ENCODE measurements around the gene VWF. TPM values are rescaled to one million over a fixed set of nuclear protein-coding genes. Genes with fewer than 3 reads are reported as not detected.

VWF gene
- total RNA-seq, 4 donors from 2014 or later = 21.1 to 92.5 (median 49.7) TPM

- Histone ChIP-seq H3K4me1 (peaks cover 40 to 83% (median 53%) of the 10 kb centered on the region in 3 donors), H3K9me3 (no peaks in the 10 kb centered on the region), H3K27me3 (no peaks in the 10 kb centered on the region), H3K36me3 (no peaks in the 10 kb centered on the region), H3K27ac (peak overlapping the region in 3 of 4 donors; percentile 34 to 48 (median 42)), H3K4me3 (peak overlapping the region in 2 of 4 donors; percentile 20 to 49)
- WGBS, 2 donors = 37 to 46% methylated on average over 9 to 11 of the region's 31 CpGs
- TF ChIP-seq CTCF (IDR thresholded peaks at IDR 0.05) (no peak), POLR2A (IDR thresholded peaks at IDR 0.05) (no peak)
- no peak for DNase-seq
- intact Hi-C loops (cut with DNase I) = no loop called here
Measured at GRCh38 chr12:6074979-6075585, 49.4 kb downstream of the VWF start.

DNA sequence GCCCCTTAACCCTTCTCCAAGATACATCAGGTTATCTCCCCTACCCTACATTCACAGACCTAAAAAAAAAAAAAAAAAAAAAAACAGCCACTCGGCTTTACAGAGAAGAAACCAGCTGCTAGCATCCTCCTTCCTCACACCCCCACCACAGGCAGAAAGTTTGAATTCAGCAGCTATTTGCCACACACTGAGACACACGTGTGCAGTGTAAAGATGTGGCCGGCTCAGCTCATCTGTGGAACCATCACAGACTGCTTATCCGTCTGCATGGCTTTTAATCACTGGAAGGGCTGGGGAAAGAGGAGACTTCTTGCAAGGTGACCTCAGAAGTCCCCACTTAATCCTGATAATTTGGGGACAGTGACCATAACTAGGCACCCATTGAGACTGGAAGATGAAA is 50.0 kb downstream of the VWF start:
- Histone ChIP-seq H3K4me3 (no peak overlapping the region), H3K27me3 (no peaks in the 10 kb centered on the region), H3K4me1 (peaks cover 41 to 83% (median 52%) of the 10 kb centered on the region in 3 donors), H3K9me3 (no peaks in the 10 kb centered on the region), H3K36me3 (no peaks in the 10 kb centered on the region), H3K27ac (peak overlapping the region in 3 of 4 donors; percentile 34 to 48 (median 42))
- 60 to 77% methylated on average over 4 of the region's 4 CpGs for WGBS, 2 donors
- no peak for DNase-seq
- intact Hi-C loops (cut with DNase I) = no loop called here
- TF ChIP-seq POLR2A (IDR thresholded peaks at IDR 0.05) (no peak), CTCF (IDR thresholded peaks at IDR 0.05) (no peak)

- Histone ChIP-seq H3K4me3 (no peak overlapping the region), H3K4me1 (peaks cover 43 to 83% (median 49%) of the 10 kb centered on the region in 3 donors), H3K27me3 (no peaks in the 10 kb centered on the region), H3K9me3 (no peaks in the 10 kb centered on the region), H3K27ac (peak overlapping the region in 3 of 4 donors; percentile 10 to 93 (median 15)), H3K36me3 (no peaks in the 10 kb centered on the region)
- WGBS, 2 donors = 60% methylated on average over 3 to 4 of the region's 7 CpGs
- TF ChIP-seq CTCF (IDR thresholded peaks at IDR 0.05) = no peak
- TF ChIP-seq POLR2A (IDR thresholded peaks at IDR 0.05) = no peak
- no peak for DNase-seq
- intact Hi-C loops (cut with DNase I) = no loop called here
Measured at GRCh38 chr12:6073426-6073825, 51.0 kb downstream of the VWF start.

DNA sequence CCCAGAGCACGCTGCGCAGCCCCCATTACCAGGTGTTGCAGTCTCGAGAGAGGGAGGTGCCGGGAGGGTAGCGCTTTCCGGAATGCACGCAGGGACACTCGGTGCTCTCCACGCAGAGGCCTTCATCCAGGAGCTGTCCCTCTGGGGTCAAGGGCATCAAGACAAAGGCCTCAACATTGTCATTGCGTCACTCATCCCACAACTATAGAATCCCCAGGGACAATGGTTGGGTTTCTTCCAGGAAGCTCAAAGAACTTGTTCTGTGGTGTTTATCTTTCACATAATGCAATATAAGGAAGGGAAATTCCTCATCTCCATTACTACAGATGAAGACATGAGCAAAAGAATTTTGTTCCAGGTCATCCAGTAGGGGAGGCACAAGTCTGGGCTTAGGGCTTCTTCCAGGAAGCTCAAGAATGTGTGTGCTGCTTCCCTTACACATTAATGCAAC is 52.1 kb downstream of the VWF start:
- Histone ChIP-seq H3K27me3 (no peaks in the 10 kb centered on the region), H3K4me3 (no peak overlapping the region), H3K36me3 (no peaks in the 10 kb centered on the region), H3K9me3 (no peaks in the 10 kb centered on the region), H3K4me1 (peaks cover 46 to 88% (median 49%) of the 10 kb centered on the region in 3 donors), H3K27ac (peak overlapping the region; percentile 71 to 93 (median 84))
- TF ChIP-seq CTCF (IDR thresholded peaks at IDR 0.05) (peak in 3 of 6 experiments; percentile 12 to 44 (median 17)), POLR2A (IDR thresholded peaks at IDR 0.05) (no peak)
- no peak for DNase-seq
- 81 to 82% methylated on average over 3 to 4 of the region's 10 CpGs for WGBS, 2 donors
- intact Hi-C loops (cut with DNase I) = no loop called here

DNA sequence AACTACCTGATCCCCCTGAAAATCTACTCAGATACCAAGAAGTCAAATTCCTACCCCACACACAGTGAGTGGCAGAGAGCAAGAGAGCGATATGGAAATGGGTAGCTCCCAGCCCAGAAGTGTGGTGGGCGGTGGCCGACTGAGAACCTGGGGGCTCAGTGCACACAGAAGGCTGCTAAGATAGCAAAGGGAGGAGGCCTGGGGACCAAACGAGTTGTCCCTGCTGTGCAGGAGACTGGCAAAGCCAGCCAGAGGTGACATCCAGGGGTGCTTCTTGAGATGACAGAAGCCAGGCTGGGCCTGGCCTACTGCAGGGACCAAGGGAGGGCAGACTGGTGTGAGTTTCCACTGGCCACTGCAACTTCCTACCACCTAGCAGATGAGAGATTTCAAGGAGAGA is 52.9 kb downstream of the VWF start:
- no peak for TF ChIP-seq POLR2A (IDR thresholded peaks at IDR 0.05)
- no peak for TF ChIP-seq CTCF (IDR thresholded peaks at IDR 0.05)
- Histone ChIP-seq H3K36me3 (no peaks in the 10 kb centered on the region), H3K27ac (peak overlapping the region; percentile 71 to 93 (median 84)), H3K4me1 (peaks cover 50 to 96% (median 54%) of the 10 kb centered on the region in 3 donors), H3K9me3 (no peaks in the 10 kb centered on the region), H3K27me3 (no peaks in the 10 kb centered on the region), H3K4me3 (no peak overlapping the region)
- intact Hi-C loops (cut with DNase I) = no loop called here
- DNase-seq = no peak
- WGBS, 2 donors = 79 to 87% methylated on average over 4 of the region's 4 CpGs
